ENCODE measurements around the gene TNFRSF6B. TPM values are rescaled to one million over a fixed set of nuclear protein-coding genes. Genes with fewer than 3 reads are reported as not detected.

The TNFRSF6B gene
- total RNA-seq, 2 experiments from 2014 or later = 1.0 to 6.6 TPM

GRCh38 chr20:63682384-63683139 lies 13.9 kb upstream of the TNFRSF6B start:
- no TSS peak for BruUV-seq (replicated peaks)

DNA sequence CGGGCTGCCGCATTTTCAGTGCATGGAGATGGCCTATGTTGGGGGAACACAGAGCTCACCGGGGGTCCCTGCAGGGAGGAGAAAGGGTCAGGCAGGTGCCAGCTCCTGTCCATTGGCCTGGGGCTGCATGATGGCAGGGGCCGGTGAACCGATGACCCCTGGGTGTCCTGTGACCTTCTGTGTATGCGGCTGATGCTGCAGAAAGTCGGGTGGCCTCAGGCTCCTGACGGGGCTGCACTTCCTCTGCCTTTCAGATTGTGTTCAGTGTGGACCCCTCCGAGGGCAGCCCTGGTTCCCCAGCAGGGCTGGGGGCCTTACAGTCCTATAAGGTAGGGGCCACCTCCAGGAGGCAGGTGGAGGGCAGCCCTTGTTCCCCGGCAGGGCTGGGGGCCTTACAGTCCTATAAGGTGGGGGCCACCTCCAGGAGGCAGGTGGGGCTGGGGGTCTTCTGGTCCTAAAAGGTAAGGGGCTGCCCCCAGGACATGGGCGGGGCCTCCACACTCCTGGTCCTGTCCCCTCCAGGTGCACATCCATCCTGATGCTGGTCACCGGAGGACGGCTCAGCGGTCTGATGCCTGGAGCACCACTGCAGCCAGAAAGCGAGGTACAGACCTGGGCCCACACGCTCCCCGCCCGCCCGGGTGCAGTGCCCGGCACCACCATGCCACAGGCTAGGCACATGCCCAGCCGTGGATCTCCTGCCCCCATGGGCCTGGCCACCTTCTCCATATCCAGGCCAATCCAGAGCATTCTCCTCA lies 11.0 kb upstream of the TNFRSF6B start:
- Histone ChIP-seq H3K4me2 (ENCODE audit: low read length) (no peak overlapping the region), H3K79me2 (ENCODE audit: insufficient read depth, low read depth, low read length) (no peaks in the 10 kb centered on the region), H3K9me2 (ENCODE audit: insufficient read depth, low read length) (no peaks in the 10 kb centered on the region), H3K36me3 (ENCODE audit: insufficient read depth, low read length) (peaks cover 11% of the 10 kb centered on the region; the same call in 1 of the 2 replicates), H3K9me3 (ENCODE audit: low read length) (no peaks in the 10 kb centered on the region), H3K27ac (ENCODE audit: low read depth, low read length, poor library complexity, severe bottlenecking) (no peak overlapping the region), H3K4me3 (ENCODE audit: low read depth, low read length, poor library complexity, severe bottlenecking) (no peak overlapping the region), H4K20me1 (ENCODE audit: insufficient read depth, low read length) (no peaks in the 10 kb centered on the region), H3K4me1 (ENCODE audit: insufficient read depth, low read length, poor library complexity, severe bottlenecking) (no peaks in the 10 kb centered on the region), H2AFZ (ENCODE audit: low read length) (no peak overlapping the region)
- BruUV-seq (replicated peaks) = no TSS peak
- intact Hi-C loops (cut with micrococcal nuclease; ENCODE audit: unreplicated experiment) = no loop called here
- DNase-seq (ENCODE audit: low spot score) = no peak
- POLR2A ChIA-PET = no interaction called here
- CTCF ChIA-PET (ENCODE audit: unreplicated experiment) = interaction anchor here (0.6 kb wide), 1 partner anchor 51 kb away, joined by 3 read pairs; the partner anchor contains the start of gene LIME1
- TF ChIP-seq EZH2phosphoT487 (IDR thresholded peaks at IDR 0.05; ENCODE audit: borderline replicate concordance, low read depth, low read length) = no peak
- no peak for TF ChIP-seq CTCF (conservative IDR thresholded peaks at IDR 0.05; ENCODE audit: low read length)

More at GRCh38 chr20:63682384-63683139, 13.9 kb upstream of the TNFRSF6B start:
- Histone ChIP-seq H3K79me2 (ENCODE audit: insufficient read depth, low read depth, low read length) (no peaks in the 10 kb centered on the region), H3K4me2 (ENCODE audit: low read length) (no peak overlapping the region), H3K9me2 (ENCODE audit: insufficient read depth, low read length) (no peaks in the 10 kb centered on the region), H3K9me3 (ENCODE audit: low read length) (no peaks in the 10 kb centered on the region), H2AFZ (ENCODE audit: low read length) (no peak overlapping the region), H4K20me1 (ENCODE audit: insufficient read depth, low read length) (no peaks in the 10 kb centered on the region), H3K4me1 (ENCODE audit: insufficient read depth, low read length, poor library complexity, severe bottlenecking) (no peaks in the 10 kb centered on the region), H3K36me3 (ENCODE audit: insufficient read depth, low read length) (peaks cover 19% of the 10 kb centered on the region; the same call in 1 of the 2 replicates), H3K27ac (ENCODE audit: low read depth, low read length, poor library complexity, severe bottlenecking) (no peak overlapping the region), H3K4me3 (ENCODE audit: low read depth, low read length, poor library complexity, severe bottlenecking) (no peak overlapping the region)
- ChIA-PET CTCF (ENCODE audit: unreplicated experiment) (no interaction called here), POLR2A (no interaction called here)
- TF ChIP-seq EZH2phosphoT487 (IDR thresholded peaks at IDR 0.05; ENCODE audit: borderline replicate concordance, low read depth, low read length) (no peak), CTCF (conservative IDR thresholded peaks at IDR 0.05; ENCODE audit: low read length) (no peak)
- no peak for DNase-seq (ENCODE audit: low spot score)
- intact Hi-C loops (cut with micrococcal nuclease; ENCODE audit: unreplicated experiment) = no loop called here

All from OCI-LY7 (cell line).